Cardiac muscle cell (in vitro differentiated cells and primary cell): Measurements from ENCODE around the gene KDM4C. TPM values are rescaled to one million over a fixed set of nuclear protein-coding genes. Genes with fewer than 3 reads are reported as not detected.
A peak's percentile ranks its signal among the peaks of the same experiment; 100 is the strongest.

ENCODE experiments used
- DNase-seq, 2 donors: peaks; one replicate each; pipeline versions ENCODE4 v3.0.0 to v3.0.0-alpha.2; 2010 to 2017; ENCODE audit warnings: low read depth in 1 of 2, low spot score in 1 of 2
- H3K27ac ChIP-seq: fragments of 200-600 bp; sonication (generic); 2 replicates; pipeline ENCODE4 v1.5.1; 2016
- H3K27me3 ChIP-seq: fragments of 200-600 bp; sonication (generic); 2 replicates; pipeline ENCODE4 v1.6.0; 2016; ENCODE audit warnings: control low read depth
- H3K36me3 ChIP-seq: fragments of 200-600 bp; sonication (generic); 2 replicates; pipeline ENCODE4 v1.5.1; 2016; ENCODE audit warnings: control low read depth
- H3K4me1 ChIP-seq: fragments of 200-600 bp; sonication (generic); 2 replicates; pipeline ENCODE4 v1.8.1; 2017; ENCODE audit warnings: low read depth, mild to moderate bottlenecking, mixed run types
- H3K4me3 ChIP-seq: fragments of 200-600 bp; sonication (generic); 2 replicates; pipeline ENCODE4 v1.5.1; 2016; ENCODE audit warnings: mild to moderate bottlenecking
- H3K9me3 ChIP-seq: fragments of 200-600 bp; sonication (generic); 2 replicates; pipeline ENCODE4 v1.5.1; 2017; ENCODE audit warnings: low read depth, mild to moderate bottlenecking, control low read depth
- CTCF ChIP-seq: IDR thresholded peaks from 2 replicates; pipeline ENCODE4 v1.5.1; 2012; ENCODE audit warnings: low read depth, mild to moderate bottlenecking, low read length
- polyA plus RNA-seq: library from polyadenylated mRNA; unstranded; fragments of >200 nt; fragmentation: Nextera tagmentation; extraction: Ambion mirVana; gene quantifications from 2 replicates; pipeline ENCODE4 v1.2.1, GENCODE V29; 2016
- total RNA-seq: library from RNA; depleted of rRNA; stranded (reverse); fragments of >200 nt; gene quantifications from 2 replicates; pipeline ENCODE4 v1.2.3, GENCODE V29; 2016

Gene KDM4C
- total and polyA plus RNA-seq, 2 experiments from 2014 or later = 15.1 to 32.0 TPM

DNA sequence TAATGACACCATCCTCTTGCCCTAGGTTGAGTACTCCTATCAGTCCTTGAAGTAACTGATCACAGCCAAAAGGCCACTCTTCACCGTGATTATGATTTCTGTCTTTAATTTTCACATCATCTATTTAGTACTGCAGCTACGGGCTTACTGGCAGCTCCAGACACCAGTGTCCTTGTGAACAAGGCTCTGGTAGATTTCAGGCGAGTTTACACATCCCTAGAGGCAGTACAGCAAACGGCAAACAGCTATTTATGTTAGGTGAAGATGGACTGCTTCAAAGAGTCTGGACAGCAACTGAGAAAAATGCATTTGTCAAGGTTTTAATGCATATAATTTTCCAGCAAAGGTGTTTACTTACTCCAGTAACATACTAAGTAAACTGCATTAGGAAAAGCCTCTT is 396.9 kb downstream of the KDM4C start:
- peaks cover 46% of the 10 kb centered on the region for H3K4me1 ChIP-seq
- no peak for TF ChIP-seq CTCF
- no peaks in the 10 kb centered on the region for H3K36me3 ChIP-seq
- H3K9me3 ChIP-seq = no peaks in the 10 kb centered on the region
- no peak for DNase-seq
- H3K27me3 ChIP-seq = no peaks in the 10 kb centered on the region
- peak overlapping the region; percentile 82 for H3K27ac ChIP-seq
- no peak overlapping the region for H3K4me3 ChIP-seq

DNA sequence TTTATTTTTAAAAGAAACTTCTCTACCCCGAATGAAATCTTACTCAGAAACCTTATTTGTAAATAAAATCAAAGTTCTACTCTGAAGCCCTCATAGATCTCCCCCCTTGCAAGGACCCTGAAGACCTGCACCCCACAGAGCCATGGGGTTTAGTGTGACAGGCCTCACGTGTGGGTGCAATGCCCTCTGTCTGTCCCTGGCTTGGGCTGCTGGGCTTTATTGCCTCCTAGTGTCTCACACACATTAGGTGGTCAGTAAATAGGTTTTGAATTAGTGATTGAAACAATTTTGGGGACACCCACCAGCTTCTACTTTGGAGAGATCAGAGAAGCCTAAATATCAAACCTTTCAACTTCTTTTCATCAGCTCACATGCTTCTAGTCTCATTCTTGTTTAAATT is 403.7 kb downstream of the KDM4C start:
- Histone ChIP-seq H3K9me3 (no peaks in the 10 kb centered on the region), H3K27ac (no peak overlapping the region), H3K27me3 (no peaks in the 10 kb centered on the region), H3K4me1 (peaks cover 45% of the 10 kb centered on the region), H3K4me3 (no peak overlapping the region), H3K36me3 (no peaks in the 10 kb centered on the region)
- DNase-seq = no peak
- no peak for TF ChIP-seq CTCF

- H3K36me3 ChIP-seq = no peaks in the 10 kb centered on the region
- H3K27ac ChIP-seq = no peak overlapping the region
- H3K27me3 ChIP-seq = no peaks in the 10 kb centered on the region
- H3K4me3 ChIP-seq = no peak overlapping the region
- H3K9me3 ChIP-seq = no peaks in the 10 kb centered on the region
- TF ChIP-seq CTCF = no peak
- peaks cover 52% of the 10 kb centered on the region for H3K4me1 ChIP-seq
- no peak for DNase-seq
Observed at GRCh38 chr9:7163932-7164331, 406.2 kb downstream of the KDM4C start.

- H3K27me3 ChIP-seq = no peaks in the 10 kb centered on the region
- TF ChIP-seq CTCF = no peak
- no peak for DNase-seq
- no peak overlapping the region for H3K4me3 ChIP-seq
- H3K4me1 ChIP-seq = peaks cover 52% of the 10 kb centered on the region
- H3K9me3 ChIP-seq = no peaks in the 10 kb centered on the region
- no peaks in the 10 kb centered on the region for H3K36me3 ChIP-seq
- peak overlapping the region; percentile 79 for H3K27ac ChIP-seq
Observed at GRCh38 chr9:7164440-7165330, 406.9 kb downstream of the KDM4C start.

DNA sequence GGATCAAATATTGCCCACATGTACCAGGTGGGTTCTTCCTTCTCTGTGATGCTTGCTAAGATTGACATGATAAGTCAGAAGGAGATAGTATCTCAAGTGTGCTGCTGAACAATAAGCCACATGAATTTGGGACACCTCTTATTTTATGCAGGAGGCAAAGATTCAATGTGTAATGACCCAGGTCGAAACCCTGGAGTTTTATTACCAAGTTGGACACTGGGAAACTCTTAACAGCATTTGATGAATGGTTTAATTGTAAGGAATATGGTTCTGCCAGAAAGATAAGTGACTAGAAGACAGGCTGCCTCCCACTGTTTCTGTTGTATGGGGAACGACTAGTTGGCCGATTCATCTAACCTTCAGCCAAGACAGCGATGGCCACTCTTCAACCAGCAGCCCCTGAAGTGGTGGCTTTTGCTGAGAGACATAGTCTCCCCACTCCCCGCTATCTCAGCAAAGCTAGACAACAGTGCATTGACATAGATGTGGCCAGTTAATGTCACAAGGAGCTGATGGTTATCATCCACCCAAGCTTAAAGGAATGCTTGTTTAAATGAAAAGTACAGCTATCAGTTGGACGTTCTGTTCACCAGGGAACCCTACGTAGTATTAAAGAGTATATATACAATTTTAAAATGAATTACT is 407.7 kb downstream of the KDM4C start:
- no peaks in the 10 kb centered on the region for H3K27me3 ChIP-seq
- no peak for TF ChIP-seq CTCF
- peaks cover 60% of the 10 kb centered on the region for H3K4me1 ChIP-seq
- no peaks in the 10 kb centered on the region for H3K36me3 ChIP-seq
- H3K9me3 ChIP-seq = no peaks in the 10 kb centered on the region
- DNase-seq = no peak
- H3K27ac ChIP-seq = peak overlapping the region; percentile 79
- no peak overlapping the region for H3K4me3 ChIP-seq
